Kasumi-1 (cell line): ENCODE data around the gene ADAM8.
"Not testable (repeated sequence)": the region's sequence is repeated elsewhere in the genome, so short reads cannot be mapped to it uniquely, and the experiment has no call there.

Source experiments
- DNase-seq, 2 experiments: peaks; one replicate each; lab custom pipeline; 2025; lab: John Stamatoyannopoulos, UW

ADAM8 gene

GRCh38 chr10:133276435-133277201 lies at the start of gene ADAM8:
ADAM8 (minus strand) TSS chr10:133276868; CDS start chr10:133276817, 51 bp downstream.
- DNase-seq = no peak

DNA sequence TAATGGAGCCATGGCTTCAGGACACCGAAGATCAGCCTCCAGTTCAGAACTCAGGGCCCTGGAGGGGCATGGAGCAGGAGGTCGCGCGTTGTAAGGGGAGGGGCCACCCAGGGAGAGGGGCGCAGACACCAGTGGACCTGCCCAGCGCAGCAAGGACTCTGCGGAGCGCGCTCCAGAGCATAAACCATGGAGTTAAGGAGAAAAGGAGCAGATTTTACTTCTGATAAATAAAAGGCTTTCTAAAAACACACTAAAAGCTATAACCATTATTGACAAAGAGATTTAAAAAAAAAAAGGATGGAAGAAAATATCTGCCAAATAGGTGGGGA lies 49.5 kb upstream of the ADAM8 start:
- no peak for DNase-seq

DNA sequence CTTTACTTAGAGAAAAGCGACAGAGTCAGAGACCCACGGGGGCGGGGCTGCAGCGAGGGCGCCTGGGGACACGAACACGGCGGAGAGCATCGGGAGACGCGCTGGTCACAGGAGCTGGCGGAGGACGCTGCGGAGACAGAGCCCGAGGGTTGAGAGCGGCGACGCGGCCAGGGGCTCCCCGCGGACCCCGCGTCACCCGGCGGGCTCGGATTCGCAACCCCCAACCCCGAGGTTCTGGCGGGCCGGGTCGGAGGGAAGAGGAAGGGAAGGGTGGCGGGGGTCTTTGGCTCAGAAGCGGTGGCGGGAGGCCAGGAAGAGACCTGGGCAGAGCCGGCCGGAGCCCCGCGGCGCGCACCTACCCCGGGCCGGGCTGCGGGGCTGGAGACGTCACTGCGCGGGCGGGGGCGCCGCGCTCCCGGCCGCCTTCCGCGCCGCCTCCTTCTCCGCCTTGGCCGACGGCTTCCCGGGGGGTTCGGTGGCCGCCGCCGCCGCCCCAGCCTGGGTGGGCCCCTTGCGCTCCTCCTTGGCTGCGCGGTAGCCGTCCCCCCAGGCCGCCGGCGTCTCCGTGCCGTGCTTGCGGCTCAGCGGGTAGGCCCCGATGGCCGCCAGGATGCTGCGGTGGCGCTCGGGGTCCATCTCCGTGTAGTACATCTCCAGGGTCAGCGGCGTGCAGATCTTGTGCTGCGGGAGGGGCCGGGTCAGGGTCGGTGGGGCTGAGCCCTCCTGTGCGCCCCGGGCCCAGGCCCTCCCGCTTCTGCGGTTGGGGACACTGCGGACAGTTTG lies 49.0 kb upstream of the ADAM8 start:
- DNase-seq = no peak

GRCh38 chr10:133324857-133325260 lies 48.2 kb upstream of the ADAM8 start:
- DNase-seq = no peak

DNA sequence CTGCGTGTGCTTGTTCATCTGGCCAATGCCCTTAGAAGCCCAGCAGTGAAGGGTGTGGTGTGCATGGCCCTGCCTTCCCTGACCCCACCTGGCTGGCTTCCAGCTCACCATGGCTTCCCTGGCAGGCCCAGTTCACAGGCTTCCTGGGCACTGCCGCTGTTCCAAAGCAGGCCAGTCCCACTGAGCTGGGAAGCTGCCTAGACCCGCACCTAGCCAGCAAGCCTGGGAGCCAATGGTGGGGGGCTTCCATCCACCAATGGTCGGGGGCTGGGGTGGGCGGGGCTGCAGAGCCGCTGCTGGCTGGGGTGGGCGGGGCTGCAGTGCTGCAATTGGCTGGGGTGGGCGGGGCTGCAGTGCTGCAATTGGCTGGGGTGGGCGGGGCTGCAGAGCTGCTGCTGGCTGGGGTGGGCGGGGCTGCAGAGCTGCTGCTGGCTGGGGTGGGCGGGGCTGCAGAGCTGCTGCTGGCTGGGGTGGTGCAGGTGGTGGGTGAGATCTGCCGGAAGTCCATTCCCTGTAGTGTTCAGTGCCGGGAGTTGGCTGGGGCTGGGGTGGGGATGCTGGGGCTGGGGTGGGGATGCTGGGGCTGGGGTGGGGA lies 47.6 kb upstream of the ADAM8 start:
- peak in 1 of 2 experiments; percentile 32 for DNase-seq

- DNase-seq = not testable (repeated sequence)
These were observed 45.5 kb upstream of the ADAM8 start for GRCh38 chr10:133322064-133322709.

DNA sequence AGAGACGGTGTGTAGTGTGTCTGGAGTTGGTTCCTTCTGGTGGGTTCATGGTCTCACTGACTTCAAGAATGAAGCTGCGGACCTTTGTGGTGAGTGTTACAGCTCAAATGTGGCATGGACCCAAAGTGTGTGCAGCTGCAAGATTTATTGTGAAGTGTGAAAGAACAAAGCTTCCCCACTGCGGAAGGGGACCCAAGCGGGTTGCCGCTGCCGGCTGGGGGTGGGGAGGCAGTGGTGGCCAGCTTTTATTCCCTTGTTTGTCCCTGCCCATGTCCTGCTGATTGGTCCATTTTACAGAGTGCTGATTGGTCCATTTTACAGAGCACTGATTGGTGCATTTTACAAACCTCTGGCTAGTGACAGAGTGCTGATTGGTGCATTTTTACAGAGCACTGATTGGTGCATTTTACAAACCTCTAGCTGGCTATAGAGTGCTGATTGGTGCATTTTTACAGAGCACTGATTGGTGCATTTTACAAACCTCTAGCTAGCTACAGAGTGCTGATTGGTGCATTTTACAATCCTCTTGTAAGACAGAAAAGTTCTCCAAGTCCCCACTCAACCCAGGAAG lies 44.3 kb upstream of the ADAM8 start:
- DNase-seq = not testable (repeated sequence)

GRCh38 chr10:133318494-133319127 lies 41.9 kb upstream of the ADAM8 start:
- DNase-seq = peak; percentile 68 to 74

DNA sequence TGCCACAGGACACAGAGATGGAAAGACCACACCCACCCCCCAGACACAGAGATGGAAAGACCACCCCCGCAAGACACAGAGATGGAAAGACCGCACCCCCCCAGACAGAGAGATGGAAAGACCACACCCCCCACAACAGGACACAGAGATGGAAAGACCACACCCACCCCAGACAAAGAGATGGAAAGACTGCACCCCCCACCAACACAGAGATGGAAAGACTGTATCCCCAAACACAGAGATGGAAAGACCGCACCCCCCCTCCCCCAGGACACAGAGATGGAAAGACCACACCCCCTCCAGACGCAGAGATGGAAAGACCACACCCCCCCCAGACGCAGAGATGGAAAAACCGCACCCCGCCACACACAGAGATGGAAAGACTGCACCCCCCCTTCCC lies 40.1 kb upstream of the ADAM8 start:
- DNase-seq = no peak

DNA sequence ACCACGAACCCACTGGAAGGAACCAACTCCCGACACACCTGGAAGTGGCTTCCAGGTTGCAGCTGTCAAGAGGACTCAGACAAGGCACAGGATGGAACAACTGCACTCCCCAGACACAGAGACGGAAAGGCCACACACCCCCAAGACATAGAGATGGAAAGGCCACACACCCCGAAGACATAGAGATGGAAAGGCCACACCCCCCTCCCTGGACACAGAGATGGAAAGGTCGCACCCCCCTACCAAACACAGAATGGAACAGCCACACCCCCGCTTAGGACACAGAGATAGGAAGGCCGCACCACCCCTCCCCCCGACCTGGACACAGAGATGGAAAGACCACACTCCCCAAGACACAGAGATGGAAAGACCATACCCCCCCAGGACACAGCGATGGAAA lies 39.6 kb upstream of the ADAM8 start:
- DNase-seq = no peak

- DNase-seq = no peak
These were observed 39.2 kb upstream of the ADAM8 start for GRCh38 chr10:133315847-133316246.

GRCh38 chr10:133314911-133315310 lies 38.2 kb upstream of the ADAM8 start:
- no peak for DNase-seq

GRCh38 chr10:133313192-133313591 lies 36.5 kb upstream of the ADAM8 start:
- DNase-seq = no peak

DNA sequence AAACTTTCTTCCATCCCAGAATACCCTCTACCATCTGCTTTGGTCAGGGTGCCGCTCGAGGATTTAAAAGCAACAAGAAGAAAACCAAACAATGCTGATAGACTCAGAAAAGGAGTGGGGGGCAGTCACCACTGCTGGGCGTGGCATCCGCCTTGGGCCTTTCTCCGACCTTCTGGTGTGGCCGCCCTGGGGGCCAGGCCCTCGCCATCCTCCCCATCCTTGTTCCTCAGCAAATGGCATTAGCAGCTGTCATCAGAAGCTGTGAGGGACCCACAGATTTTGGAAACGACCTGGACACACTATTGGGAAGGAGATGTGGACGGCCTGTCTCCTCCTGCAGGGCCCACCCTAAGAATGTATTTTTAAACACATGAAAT lies 36.1 kb upstream of the ADAM8 start:
- no peak for DNase-seq

DNA sequence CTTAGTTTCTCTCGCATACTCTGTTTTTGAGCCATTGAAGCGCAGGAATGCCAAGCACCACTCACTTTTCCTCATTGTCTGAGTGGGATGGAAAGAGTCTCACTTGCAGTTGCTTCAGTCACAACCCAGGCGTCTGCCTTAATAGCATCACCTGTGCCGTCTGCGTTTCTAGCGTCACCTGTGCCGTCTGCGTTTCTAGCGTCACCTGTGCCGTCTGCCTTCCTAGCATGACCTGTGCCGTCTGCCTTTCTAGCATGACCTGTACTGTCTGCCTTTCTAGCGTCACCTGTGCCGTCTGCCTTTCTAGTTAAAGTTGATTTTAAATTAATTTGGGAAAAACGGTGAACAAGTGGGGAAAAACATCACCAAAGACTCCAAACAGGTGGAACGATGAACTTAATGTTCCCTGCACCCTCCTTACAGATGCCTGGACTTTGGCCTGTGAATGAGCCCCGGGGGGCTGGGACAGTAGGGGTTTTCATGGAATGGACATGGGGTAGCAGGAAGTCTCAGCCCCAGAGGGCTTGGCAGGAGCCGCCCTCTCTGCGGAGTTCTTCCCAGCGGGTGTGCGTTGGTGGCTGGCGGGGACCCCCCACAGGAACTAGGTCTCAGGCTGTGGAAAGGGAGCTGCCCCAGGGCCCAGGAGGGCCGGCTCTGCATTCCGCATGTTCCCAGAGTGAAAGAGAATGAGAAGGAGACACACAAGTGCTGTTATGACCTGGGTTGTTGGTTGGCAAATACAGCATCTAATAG lies 35.5 kb upstream of the ADAM8 start:
- DNase-seq = no peak

DNA sequence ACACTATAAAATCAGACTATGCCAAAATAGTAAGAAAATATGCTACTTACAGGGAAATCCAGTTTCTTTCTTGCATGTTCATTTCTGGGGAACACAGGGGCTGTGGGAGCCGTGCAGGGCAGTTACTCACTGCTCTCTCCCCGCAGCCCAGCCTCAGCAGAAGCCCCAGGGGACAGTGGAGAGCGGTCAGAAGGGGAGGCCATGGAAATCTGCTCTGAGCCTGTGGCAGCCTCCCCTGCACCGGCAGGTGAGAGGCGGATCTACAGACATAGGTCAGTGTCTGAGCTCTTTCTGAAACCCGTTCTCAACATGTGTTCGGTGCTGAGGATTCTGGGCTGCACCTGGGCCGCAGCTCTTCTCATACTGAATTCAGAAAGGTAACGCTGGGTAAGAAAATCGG lies 34.9 kb upstream of the ADAM8 start:
- no peak for DNase-seq

DNA sequence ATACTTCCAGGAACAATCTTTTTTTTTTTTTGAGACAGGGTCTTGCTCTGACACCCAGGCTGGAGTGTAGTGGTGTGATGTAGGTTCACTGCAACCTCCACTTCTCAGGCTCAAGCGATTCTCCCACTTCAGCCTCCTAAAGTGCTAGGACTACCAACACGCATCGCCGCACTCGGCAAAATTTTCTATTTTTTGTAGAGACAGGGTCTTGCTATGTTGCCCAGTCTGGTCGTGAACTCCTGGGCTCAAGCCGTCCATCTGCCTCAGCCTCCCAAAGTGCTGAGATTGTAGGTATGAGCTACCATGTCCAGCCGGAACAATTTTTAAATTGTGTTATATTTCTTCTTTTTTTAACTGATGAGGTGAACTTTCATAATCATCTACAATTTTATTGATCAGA lies 34.1 kb upstream of the ADAM8 start:
- no peak for DNase-seq

- DNase-seq = no peak
These were observed 33.7 kb upstream of the ADAM8 start for GRCh38 chr10:133310399-133310755.

- no peak for DNase-seq
These were observed 33.2 kb upstream of the ADAM8 start for GRCh38 chr10:133309720-133310398.

DNA sequence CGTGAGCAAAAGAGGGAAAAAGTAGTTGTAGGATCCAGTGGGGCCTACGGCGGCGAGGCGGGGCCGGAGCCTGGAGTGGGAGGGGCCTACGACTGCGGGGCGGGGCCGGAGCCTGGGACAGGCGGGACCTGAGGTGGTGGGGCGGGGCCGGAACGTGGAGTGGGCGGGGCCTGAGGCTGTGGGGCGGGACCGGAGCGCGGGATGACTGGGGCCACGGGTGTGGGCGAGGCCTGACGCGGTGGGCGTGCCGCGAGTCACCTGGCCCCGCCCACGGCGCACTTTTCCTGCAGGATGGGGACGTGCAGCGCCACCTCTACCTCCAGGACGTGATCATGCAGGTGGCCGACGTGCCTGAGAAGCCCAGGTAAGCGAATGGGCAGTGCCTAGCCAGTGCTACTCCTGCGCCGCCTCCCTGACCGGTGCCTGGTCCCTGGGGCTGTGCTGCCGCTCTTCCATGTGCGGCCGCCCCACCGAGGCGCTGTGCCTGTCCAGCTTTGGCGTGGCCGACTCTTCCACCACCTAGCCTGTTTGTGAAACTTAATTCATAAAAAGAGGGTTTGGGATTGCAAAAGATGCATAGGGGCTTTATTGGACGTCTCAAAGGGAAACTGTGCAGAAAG lies 32.5 kb upstream of the ADAM8 start:
- peak; percentile 80 to 88 for DNase-seq
